Measurements from ENCODE around the gene PIEZO2. TPM values are rescaled to one million over a fixed set of nuclear protein-coding genes. Genes with fewer than 3 reads are reported as not detected.

PIEZO2 gene
- total RNA-seq, 1 experiment from 2014 or later: 10.7 TPM

DNA sequence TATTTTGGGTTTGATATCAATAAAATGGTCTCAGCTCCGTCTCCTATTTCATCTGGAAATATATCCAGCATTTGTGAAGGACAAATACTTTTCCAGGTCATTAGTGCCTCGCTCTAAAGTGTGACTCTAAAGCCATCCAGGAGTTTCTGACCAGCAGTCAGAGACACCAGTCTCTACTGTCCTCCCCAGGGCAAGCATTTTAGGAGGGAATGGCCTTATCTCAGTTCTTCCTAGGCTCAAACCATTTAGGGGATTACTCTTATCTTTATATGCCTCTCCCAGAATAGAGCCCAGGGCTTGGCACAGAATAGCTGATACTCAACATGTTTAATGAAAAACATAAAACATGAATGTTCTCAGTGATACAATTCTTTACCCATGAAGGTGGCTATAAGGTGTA, 436.0 kb downstream of the PIEZO2 start:
- Mint-ChIP-seq H3K36me3 (no peaks in the 10 kb centered on the region), H3K27me3 (ENCODE audit: low read depth) (no peaks in the 10 kb centered on the region), H3K9me3 (no peaks in the 10 kb centered on the region), H3K4me3 (no peak overlapping the region), H3K4me1 (peaks cover 2% of the 10 kb centered on the region; the same call in 1 of the 2 replicates), H3K27ac (no peak overlapping the region)
- DNase-seq (ENCODE audit: low spot score) (no peak), ATAC-seq (no peak)
- ChIA-PET CTCF (no interaction called here), POLR2A (no interaction called here)
- no peak for TF ChIP-seq TCF7 (CRISPR knock-in tag; IDR thresholded peaks at IDR 0.05; ENCODE audit: low read depth)
- TF ChIP-seq, protein P1, sequence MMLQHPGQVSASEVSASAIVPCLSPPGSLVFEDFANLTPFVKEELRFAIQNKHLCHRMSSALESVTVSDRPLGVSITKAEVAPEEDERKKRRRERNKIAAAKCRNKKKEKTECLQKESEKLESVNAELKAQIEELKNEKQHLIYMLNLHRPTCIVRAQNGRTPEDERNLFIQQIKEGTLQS (CRISPR knock-in tag; conservative IDR thresholded peaks at IDR 0.05): no peak
- TF ChIP-seq, protein P2, sequence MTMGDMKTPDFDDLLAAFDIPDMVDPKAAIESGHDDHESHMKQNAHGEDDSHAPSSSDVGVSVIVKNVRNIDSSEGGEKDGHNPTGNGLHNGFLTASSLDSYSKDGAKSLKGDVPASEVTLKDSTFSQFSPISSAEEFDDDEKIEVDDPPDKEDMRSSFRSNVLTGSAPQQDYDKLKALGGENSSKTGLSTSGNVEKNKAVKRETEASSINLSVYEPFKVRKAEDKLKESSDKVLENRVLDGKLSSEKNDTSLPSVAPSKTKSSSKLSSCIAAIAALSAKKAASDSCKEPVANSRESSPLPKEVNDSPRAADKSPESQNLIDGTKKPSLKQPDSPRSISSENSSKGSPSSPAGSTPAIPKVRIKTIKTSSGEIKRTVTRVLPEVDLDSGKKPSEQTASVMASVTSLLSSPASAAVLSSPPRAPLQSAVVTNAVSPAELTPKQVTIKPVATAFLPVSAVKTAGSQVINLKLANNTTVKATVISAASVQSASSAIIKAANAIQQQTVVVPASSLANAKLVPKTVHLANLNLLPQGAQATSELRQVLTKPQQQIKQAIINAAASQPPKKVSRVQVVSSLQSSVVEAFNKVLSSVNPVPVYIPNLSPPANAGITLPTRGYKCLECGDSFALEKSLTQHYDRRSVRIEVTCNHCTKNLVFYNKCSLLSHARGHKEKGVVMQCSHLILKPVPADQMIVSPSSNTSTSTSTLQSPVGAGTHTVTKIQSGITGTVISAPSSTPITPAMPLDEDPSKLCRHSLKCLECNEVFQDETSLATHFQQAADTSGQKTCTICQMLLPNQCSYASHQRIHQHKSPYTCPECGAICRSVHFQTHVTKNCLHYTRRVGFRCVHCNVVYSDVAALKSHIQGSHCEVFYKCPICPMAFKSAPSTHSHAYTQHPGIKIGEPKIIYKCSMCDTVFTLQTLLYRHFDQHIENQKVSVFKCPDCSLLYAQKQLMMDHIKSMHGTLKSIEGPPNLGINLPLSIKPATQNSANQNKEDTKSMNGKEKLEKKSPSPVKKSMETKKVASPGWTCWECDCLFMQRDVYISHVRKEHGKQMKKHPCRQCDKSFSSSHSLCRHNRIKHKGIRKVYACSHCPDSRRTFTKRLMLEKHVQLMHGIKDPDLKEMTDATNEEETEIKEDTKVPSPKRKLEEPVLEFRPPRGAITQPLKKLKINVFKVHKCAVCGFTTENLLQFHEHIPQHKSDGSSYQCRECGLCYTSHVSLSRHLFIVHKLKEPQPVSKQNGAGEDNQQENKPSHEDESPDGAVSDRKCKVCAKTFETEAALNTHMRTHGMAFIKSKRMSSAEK (CRISPR knock-in tag; IDR thresholded peaks at IDR 0.05; ENCODE audit: borderline replicate concordance): no peak
- TF ChIP-seq TEAD4 (CRISPR knock-in tag; IDR thresholded peaks at IDR 0.05): no peak
- TF ChIP-seq, protein P3, sequence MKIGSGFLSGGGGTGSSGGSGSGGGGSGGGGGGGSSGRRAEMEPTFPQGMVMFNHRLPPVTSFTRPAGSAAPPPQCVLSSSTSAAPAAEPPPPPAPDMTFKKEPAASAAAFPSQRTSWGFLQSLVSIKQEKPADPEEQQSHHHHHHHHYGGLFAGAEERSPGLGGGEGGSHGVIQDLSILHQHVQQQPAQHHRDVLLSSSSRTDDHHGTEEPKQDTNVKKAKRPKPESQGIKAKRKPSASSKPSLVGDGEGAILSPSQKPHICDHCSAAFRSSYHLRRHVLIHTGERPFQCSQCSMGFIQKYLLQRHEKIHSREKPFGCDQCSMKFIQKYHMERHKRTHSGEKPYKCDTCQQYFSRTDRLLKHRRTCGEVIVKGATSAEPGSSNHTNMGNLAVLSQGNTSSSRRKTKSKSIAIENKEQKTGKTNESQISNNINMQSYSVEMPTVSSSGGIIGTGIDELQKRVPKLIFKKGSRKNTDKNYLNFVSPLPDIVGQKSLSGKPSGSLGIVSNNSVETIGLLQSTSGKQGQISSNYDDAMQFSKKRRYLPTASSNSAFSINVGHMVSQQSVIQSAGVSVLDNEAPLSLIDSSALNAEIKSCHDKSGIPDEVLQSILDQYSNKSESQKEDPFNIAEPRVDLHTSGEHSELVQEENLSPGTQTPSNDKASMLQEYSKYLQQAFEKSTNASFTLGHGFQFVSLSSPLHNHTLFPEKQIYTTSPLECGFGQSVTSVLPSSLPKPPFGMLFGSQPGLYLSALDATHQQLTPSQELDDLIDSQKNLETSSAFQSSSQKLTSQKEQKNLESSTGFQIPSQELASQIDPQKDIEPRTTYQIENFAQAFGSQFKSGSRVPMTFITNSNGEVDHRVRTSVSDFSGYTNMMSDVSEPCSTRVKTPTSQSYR (CRISPR knock-in tag; IDR thresholded peaks at IDR 0.05): no peak
- TF ChIP-seq TP53 (CRISPR knock-in tag; IDR thresholded peaks at IDR 0.05): no peak
- TF ChIP-seq, protein P4, sequence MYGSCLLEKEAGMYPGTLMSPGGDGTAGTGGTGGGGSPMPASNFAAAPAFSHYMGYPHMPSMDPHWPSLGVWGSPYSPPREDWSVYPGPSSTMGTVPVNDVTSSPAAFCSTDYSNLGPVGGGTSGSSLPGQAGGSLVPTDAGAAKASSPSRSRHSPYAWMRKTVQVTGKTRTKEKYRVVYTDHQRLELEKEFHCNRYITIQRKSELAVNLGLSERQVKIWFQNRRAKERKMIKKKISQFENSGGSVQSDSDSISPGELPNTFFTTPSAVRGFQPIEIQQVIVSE (CRISPR knock-in tag; IDR thresholded peaks at IDR 0.05; ENCODE audit: borderline replicate concordance): no peak
- TF ChIP-seq, protein P5, sequence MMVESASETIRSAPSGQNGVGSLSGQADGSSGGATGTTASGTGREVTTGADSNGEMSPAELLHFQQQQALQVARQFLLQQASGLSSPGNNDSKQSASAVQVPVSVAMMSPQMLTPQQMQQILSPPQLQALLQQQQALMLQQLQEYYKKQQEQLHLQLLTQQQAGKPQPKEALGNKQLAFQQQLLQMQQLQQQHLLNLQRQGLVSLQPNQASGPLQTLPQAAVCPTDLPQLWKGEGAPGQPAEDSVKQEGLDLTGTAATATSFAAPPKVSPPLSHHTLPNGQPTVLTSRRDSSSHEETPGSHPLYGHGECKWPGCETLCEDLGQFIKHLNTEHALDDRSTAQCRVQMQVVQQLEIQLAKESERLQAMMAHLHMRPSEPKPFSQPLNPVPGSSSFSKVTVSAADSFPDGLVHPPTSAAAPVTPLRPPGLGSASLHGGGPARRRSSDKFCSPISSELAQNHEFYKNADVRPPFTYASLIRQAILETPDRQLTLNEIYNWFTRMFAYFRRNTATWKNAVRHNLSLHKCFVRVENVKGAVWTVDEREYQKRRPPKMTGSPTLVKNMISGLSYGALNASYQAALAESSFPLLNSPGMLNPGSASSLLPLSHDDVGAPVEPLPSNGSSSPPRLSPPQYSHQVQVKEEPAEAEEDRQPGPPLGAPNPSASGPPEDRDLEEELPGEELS (CRISPR knock-in tag; IDR thresholded peaks at IDR 0.05): no peak
- TF ChIP-seq NR1H2 (CRISPR knock-in tag; IDR thresholded peaks at IDR 0.05): no peak
- no peak for TF ChIP-seq JAZF1 (CRISPR knock-in tag; IDR thresholded peaks at IDR 0.05)
- TF ChIP-seq, protein P6, sequence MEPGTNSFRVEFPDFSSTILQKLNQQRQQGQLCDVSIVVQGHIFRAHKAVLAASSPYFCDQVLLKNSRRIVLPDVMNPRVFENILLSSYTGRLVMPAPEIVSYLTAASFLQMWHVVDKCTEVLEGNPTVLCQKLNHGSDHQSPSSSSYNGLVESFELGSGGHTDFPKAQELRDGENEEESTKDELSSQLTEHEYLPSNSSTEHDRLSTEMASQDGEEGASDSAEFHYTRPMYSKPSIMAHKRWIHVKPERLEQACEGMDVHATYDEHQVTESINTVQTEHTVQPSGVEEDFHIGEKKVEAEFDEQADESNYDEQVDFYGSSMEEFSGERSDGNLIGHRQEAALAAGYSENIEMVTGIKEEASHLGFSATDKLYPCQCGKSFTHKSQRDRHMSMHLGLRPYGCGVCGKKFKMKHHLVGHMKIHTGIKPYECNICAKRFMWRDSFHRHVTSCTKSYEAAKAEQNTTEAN (CRISPR knock-in tag; IDR thresholded peaks at IDR 0.05): no peak
- TF ChIP-seq, protein P7, sequence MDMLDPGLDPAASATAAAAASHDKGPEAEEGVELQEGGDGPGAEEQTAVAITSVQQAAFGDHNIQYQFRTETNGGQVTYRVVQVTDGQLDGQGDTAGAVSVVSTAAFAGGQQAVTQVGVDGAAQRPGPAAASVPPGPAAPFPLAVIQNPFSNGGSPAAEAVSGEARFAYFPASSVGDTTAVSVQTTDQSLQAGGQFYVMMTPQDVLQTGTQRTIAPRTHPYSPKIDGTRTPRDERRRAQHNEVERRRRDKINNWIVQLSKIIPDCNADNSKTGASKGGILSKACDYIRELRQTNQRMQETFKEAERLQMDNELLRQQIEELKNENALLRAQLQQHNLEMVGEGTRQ (CRISPR knock-in tag; IDR thresholded peaks at IDR 0.05): no peak
- TF ChIP-seq, protein P8, sequence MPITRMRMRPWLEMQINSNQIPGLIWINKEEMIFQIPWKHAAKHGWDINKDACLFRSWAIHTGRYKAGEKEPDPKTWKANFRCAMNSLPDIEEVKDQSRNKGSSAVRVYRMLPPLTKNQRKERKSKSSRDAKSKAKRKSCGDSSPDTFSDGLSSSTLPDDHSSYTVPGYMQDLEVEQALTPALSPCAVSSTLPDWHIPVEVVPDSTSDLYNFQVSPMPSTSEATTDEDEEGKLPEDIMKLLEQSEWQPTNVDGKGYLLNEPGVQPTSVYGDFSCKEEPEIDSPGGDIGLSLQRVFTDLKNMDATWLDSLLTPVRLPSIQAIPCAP (CRISPR knock-in tag; IDR thresholded peaks at IDR 0.05): no peak
- TF ChIP-seq ZNF671 (CRISPR knock-in tag; IDR thresholded peaks at IDR 0.05): no peak
- TF ChIP-seq ZNF219 (CRISPR knock-in tag; IDR thresholded peaks at IDR 0.05; ENCODE audit: borderline replicate concordance): no peak
- no peak for TF ChIP-seq ELF4 (CRISPR knock-in tag; IDR thresholded peaks at IDR 0.05; ENCODE audit: low read depth)
- no peak for TF ChIP-seq NR3C1 (CRISPR knock-in tag; conservative IDR thresholded peaks at IDR 0.05; ENCODE audit: low read depth)
- TF ChIP-seq ZBTB21 (CRISPR knock-in tag; IDR thresholded peaks at IDR 0.05; ENCODE audit: borderline replicate concordance): no peak
- no peak for TF ChIP-seq IRF2 (CRISPR knock-in tag; IDR thresholded peaks at IDR 0.05; ENCODE audit: borderline replicate concordance, low read depth)
- TF ChIP-seq, protein P9, sequence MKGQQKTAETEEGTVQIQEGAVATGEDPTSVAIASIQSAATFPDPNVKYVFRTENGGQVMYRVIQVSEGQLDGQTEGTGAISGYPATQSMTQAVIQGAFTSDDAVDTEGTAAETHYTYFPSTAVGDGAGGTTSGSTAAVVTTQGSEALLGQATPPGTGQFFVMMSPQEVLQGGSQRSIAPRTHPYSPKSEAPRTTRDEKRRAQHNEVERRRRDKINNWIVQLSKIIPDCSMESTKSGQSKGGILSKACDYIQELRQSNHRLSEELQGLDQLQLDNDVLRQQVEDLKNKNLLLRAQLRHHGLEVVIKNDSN (CRISPR knock-in tag; IDR thresholded peaks at IDR 0.05): no peak
